Neuronal stem cell (in vitro differentiated cells): ENCODE measurements around the gene PGK1.
A peak's percentile ranks its signal among the peaks of the same experiment; 100 is the strongest.
"Not testable (repeated sequence)": the region's sequence is repeated elsewhere in the genome, so short reads cannot be mapped to it uniquely, and the experiment has no call there.

ENCODE experiments used
- DNase-seq: peaks from one replicate; pipeline ENCODE4 v3.0.0-alpha.2; 2013; ENCODE audit warnings: low spot score
- H2AFZ ChIP-seq: one replicate; pipeline ENCODE4 v1.6.1; 2013; ENCODE audit warnings: mild to moderate bottlenecking, low read length, inconsistent platforms
- H2AK5ac ChIP-seq: 2 replicates; pipeline ENCODE4 v1.6.1; 2013; ENCODE audit warnings: low read depth, mild to moderate bottlenecking, inconsistent platforms, low read length, moderate library complexity, mixed read lengths
- H2BK120ac ChIP-seq: 2 replicates; pipeline ENCODE4 v1.6.1; 2013; ENCODE audit warnings: low read depth, mild to moderate bottlenecking, inconsistent platforms, low read length, moderate library complexity, mixed read lengths
- H2BK12ac ChIP-seq: one replicate; pipeline ENCODE4 v1.6.1; 2013; ENCODE audit warnings: low read length, inconsistent platforms
- H2BK15ac ChIP-seq: 2 replicates; pipeline ENCODE4 v1.6.1; 2013; ENCODE audit warnings: mild to moderate bottlenecking, low read length, inconsistent platforms, mixed read lengths
- H2BK5ac ChIP-seq: one replicate; pipeline ENCODE4 v1.6.1; 2013; ENCODE audit warnings: inconsistent platforms, mild to moderate bottlenecking, low read length, moderate library complexity
- H3K14ac ChIP-seq: one replicate; pipeline ENCODE4 v1.6.1; 2013; ENCODE audit warnings: low read length, inconsistent platforms
- H3K18ac ChIP-seq: 2 replicates; pipeline ENCODE4 v1.6.1; 2013; ENCODE audit warnings: low read length, inconsistent platforms
- H3K23ac ChIP-seq: 2 replicates; pipeline ENCODE4 v1.6.1; 2013; ENCODE audit warnings: low read depth, mild to moderate bottlenecking, mixed read lengths, low read length, inconsistent platforms; ENCODE audit not compliant: poor library complexity
- H3K27ac ChIP-seq: replicated peaks from 3 replicates; pipeline ENCODE4 v1.5.1; 2013; ENCODE audit warnings: low read length, inconsistent platforms
- H3K27me3 ChIP-seq, 3 experiments: 2 replicates each; pipeline ENCODE4 v1.6.1; 2013; ENCODE audit warnings: low read length in 3 of 3, mild to moderate bottlenecking in 2 of 3, inconsistent platforms in 1 of 3, low read depth in 1 of 3, mixed read lengths in 1 of 3, moderate library complexity in 1 of 3; ENCODE audit not compliant: control insufficient read depth in 3 of 3, insufficient read depth in 3 of 3
- H3K36me3 ChIP-seq, 2 donors: replicated peaks in 1 of 2; 2 replicates each; pipeline ENCODE4 v1.6.1; 2013; ENCODE audit warnings: low read length in 2 of 2; ENCODE audit not compliant: control insufficient read depth in 2 of 2, insufficient read depth in 2 of 2
- H3K4ac ChIP-seq: 2 replicates; pipeline ENCODE4 v1.6.1; 2013; ENCODE audit warnings: inconsistent platforms, mild to moderate bottlenecking, low read length, moderate library complexity
- H3K4me1 ChIP-seq, 2 donors: 1 replicate in 1 of 2; 2 replicates in 1 of 2; pipeline ENCODE4 v1.6.1; 2013; ENCODE audit warnings: low read length in 2 of 2, low read depth in 1 of 2; ENCODE audit not compliant: control insufficient read depth in 2 of 2, insufficient read depth in 1 of 2
- H3K4me2 ChIP-seq: one replicate; pipeline ENCODE4 v1.6.1; 2013; ENCODE audit warnings: mild to moderate bottlenecking, low read length, inconsistent platforms; ENCODE audit not compliant: insufficient read depth, poor library complexity, severe bottlenecking
- H3K4me3 ChIP-seq, 2 donors: 2 replicates each; pipeline ENCODE4 v1.5.1; 2013; ENCODE audit warnings: low read length in 2 of 2, mild to moderate bottlenecking in 2 of 2, inconsistent platforms in 1 of 2, moderate library complexity in 1 of 2
- H3K79me1 ChIP-seq: one replicate; pipeline ENCODE4 v1.6.1; 2013; ENCODE audit warnings: low read depth, mild to moderate bottlenecking, inconsistent platforms, low read length, moderate library complexity
- H3K9ac ChIP-seq: one replicate; pipeline ENCODE4 v1.6.1; 2013; ENCODE audit warnings: mild to moderate bottlenecking, low read depth, low read length, inconsistent platforms; ENCODE audit not compliant: poor library complexity
- H3K9me3 ChIP-seq, 2 donors: replicated peaks in 1 of 2; 2 replicates each; pipeline versions ENCODE3 to v1.6.1; 2013; ENCODE audit warnings: low read length in 2 of 2, mild to moderate bottlenecking in 2 of 2, inconsistent platforms in 1 of 2, low read depth in 1 of 2, mixed read lengths in 1 of 2, moderate library complexity in 1 of 2; ENCODE audit not compliant: control insufficient read depth in 2 of 2, insufficient read depth in 1 of 2
- H4K8ac ChIP-seq: one replicate; pipeline ENCODE4 v1.6.1; 2013; ENCODE audit warnings: low read depth, mild to moderate bottlenecking, inconsistent platforms, low read length, moderate library complexity
- H4K91ac ChIP-seq: one replicate; pipeline ENCODE4 v1.6.1; 2013; ENCODE audit warnings: low read length, low read depth, mild to moderate bottlenecking, inconsistent platforms; ENCODE audit not compliant: poor library complexity
- WGBS, 2 donors: extraction: QIAGEN DNeasy Blood & Tissue Kit; methylation state at CpG; one replicate each; pipeline ENCODE4 v1.1.7; 2013; ENCODE audit warnings: missing lambda C conversion rate in 2 of 2, mixed read lengths in 1 of 2; ENCODE audit not compliant: insufficient read length in 2 of 2, insufficient replicate concordance in 1 of 2; ENCODE audit errors: extremely low coverage in 2 of 2; 5-methylcytosine and 5-hydroxymethylcytosine counted together

Gene PGK1

DNA sequence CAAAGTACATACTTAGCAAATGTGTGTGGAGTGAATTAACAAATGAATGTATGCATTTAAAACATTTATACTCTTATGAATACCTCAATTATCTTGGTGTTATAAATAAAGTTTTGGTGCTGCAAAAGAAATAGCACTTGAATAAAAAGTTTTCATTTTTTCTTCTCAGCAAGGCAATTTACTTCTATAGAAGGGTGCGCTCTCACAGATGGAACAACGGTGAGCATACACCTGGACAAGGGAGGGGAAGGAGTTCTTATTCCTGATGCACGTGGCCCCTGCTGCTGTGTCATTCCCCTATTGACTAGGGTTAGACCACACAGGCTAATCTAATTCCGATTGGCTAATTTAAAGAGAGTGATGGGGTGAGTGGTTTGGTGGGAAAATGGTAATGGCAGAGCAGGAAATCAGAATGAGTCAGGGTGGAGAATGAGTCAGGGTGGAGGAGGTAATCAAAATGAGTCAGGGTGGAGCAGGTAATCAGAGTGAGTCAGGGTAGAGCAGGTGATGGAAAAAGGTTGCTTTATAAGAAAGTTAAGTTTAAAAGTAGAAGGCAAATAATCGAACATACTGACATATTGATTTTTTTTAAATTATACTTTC is 28.2 kb upstream of the PGK1 start:
- Histone ChIP-seq H4K8ac (no peak overlapping the region), H3K4ac (no peak overlapping the region), H3K4me3 (no peak overlapping the region), H2AFZ (no peak overlapping the region), H3K36me3 (no peaks in the 10 kb centered on the region), H2BK5ac (no peak overlapping the region), H2AK5ac (no peak overlapping the region), H3K9ac (no peak overlapping the region), H3K18ac (no peak overlapping the region), H3K23ac (no peak overlapping the region), H3K14ac (no peak overlapping the region), H3K9me3 (no peaks in the 10 kb centered on the region), H2BK15ac (no peak overlapping the region), H3K79me1 (no peaks in the 10 kb centered on the region), H3K27ac (no peak overlapping the region), H3K4me2 (no peak overlapping the region), H3K27me3 (no peaks in the 10 kb centered on the region), H2BK12ac (no peak overlapping the region), H4K91ac (no peak overlapping the region), H3K4me1 (no peaks in the 10 kb centered on the region), H2BK120ac (no peak overlapping the region)
- no CpG with 5 or more reads among the region's 5 CpGs for WGBS, 2 donors
- no peak for DNase-seq

DNA sequence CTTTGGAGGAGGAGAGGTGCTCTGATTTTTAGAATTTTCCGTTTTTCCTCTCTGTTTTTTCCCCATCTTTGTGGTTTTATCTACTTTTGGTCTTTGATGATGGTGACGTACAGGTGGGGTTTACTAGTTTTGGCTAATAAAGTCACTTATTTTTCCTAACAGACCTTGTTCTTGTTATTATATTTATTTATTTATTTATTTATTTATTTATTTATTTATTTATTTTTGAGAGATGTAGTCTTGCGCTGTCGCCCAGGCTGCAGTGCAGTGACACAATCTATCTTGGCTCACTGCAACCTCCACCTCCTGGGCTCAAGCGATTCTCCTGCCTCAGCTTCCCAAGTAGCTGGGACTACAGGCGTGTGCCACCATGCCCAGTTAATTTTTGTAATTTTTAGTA is 22.6 kb upstream of the PGK1 start:
- not testable (repeated sequence) for H4K8ac ChIP-seq, H3K23ac ChIP-seq, H3K4me1 ChIP-seq, H2BK15ac ChIP-seq, H4K91ac ChIP-seq, H2BK5ac ChIP-seq, DNase-seq, H2AFZ ChIP-seq, H3K27ac ChIP-seq, H3K36me3 ChIP-seq, H3K4ac ChIP-seq, H3K4me2 ChIP-seq, H3K9ac ChIP-seq, H3K4me3 ChIP-seq, H2BK120ac ChIP-seq, H2BK12ac ChIP-seq, H3K79me1 ChIP-seq, H2AK5ac ChIP-seq, H3K9me3 ChIP-seq, H3K18ac ChIP-seq, H3K27me3 ChIP-seq, H3K14ac ChIP-seq
- WGBS, 2 donors, result no CpG with 5 or more reads among the region's 6 CpGs

DNA sequence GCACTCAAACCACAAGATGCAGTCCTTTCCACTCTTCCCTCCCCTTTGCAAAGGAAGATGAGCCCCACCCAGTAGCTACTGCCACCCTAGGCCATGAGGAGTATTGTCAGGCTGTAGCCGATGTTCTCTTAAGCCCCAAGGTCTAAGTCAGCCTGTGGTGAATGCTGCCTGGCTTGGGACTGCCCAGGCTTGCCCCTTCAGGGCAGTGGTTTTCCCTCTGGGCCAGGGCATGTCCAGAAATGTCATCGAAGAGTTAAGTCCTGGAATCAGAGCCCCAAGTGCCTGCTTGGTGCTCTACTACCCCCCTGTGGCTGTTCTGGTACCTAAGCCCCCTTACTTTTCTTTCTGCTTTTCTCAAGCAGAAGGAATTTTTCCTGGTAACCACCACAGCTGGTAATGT is 11.8 kb upstream of the PGK1 start:
- H3K36me3 ChIP-seq, result no peaks in the 10 kb centered on the region
- H3K27ac ChIP-seq, result no peak overlapping the region
- H4K91ac ChIP-seq, result no peak overlapping the region
- H2AK5ac ChIP-seq, result no peak overlapping the region
- H3K4me2 ChIP-seq, result no peak overlapping the region
- H3K27me3 ChIP-seq, result no peaks in the 10 kb centered on the region
- H4K8ac ChIP-seq, result no peak overlapping the region
- no peak overlapping the region for H3K4ac ChIP-seq
- H3K4me3 ChIP-seq, result no peak overlapping the region
- H3K79me1 ChIP-seq, result no peaks in the 10 kb centered on the region
- H2BK15ac ChIP-seq, result no peak overlapping the region
- H2BK5ac ChIP-seq, result no peak overlapping the region
- no peaks in the 10 kb centered on the region for H3K9me3 ChIP-seq
- H3K14ac ChIP-seq, result no peak overlapping the region
- peak overlapping the region; percentile 77 for H2AFZ ChIP-seq
- H2BK120ac ChIP-seq, result no peak overlapping the region
- H3K4me1 ChIP-seq, result no peaks in the 10 kb centered on the region
- no peak overlapping the region for H3K9ac ChIP-seq
- no peak overlapping the region for H3K18ac ChIP-seq
- DNase-seq, result no peak
- no peak overlapping the region for H2BK12ac ChIP-seq
- no CpG with 5 or more reads among the region's 2 CpGs for WGBS, 2 donors
- H3K23ac ChIP-seq, result no peak overlapping the region

DNA sequence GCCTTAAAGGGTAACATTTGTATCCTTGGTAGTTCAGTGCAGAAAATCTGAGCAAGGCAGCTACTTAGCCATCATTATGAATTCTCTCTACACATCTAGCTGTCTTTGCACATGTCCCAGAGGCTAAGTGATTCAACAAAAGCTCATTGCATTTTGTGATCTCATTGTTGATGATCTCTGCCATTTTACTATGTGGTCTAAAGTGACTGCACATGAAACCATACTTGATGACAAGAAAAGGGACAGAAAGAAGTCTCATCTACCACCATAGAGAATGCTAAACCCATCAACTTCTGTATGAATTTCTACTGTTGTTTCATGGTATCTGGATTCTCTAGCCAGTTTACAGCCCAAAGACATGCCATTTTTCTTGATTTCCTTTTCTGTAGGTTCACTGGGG is 5.9 kb upstream of the PGK1 start:
- H4K91ac ChIP-seq, result no peak overlapping the region
- H2BK5ac ChIP-seq, result no peak overlapping the region
- H3K4ac ChIP-seq, result no peak overlapping the region
- no peak for DNase-seq
- H3K4me2 ChIP-seq, result no peak overlapping the region
- no peaks in the 10 kb centered on the region for H3K27me3 ChIP-seq
- no peaks in the 10 kb centered on the region for H3K4me1 ChIP-seq
- H3K18ac ChIP-seq, result no peak overlapping the region
- no peak overlapping the region for H2BK12ac ChIP-seq
- H2AK5ac ChIP-seq, result no peak overlapping the region
- no peaks in the 10 kb centered on the region for H3K79me1 ChIP-seq
- no peaks in the 10 kb centered on the region for H3K9me3 ChIP-seq
- no peak overlapping the region for H2BK120ac ChIP-seq
- no peaks in the 10 kb centered on the region for H3K36me3 ChIP-seq
- no peak overlapping the region for H2BK15ac ChIP-seq
- no peak overlapping the region for H2AFZ ChIP-seq
- H3K14ac ChIP-seq, result no peak overlapping the region
- no peak overlapping the region for H3K9ac ChIP-seq
- H3K27ac ChIP-seq, result no peak overlapping the region
- no peak overlapping the region for H4K8ac ChIP-seq
- no peak overlapping the region for H3K4me3 ChIP-seq
- no peak overlapping the region for H3K23ac ChIP-seq
